GM12865 (cell line): Measurements from ENCODE around the gene ASNSD1.

Source experiments
- DNase-seq: peaks from one replicate; pipeline ENCODE4 v3.0.0; 2010; ENCODE audit warnings: low read depth
- H3K4me3 ChIP-seq: 2 replicates; pipeline ENCODE4 v1.5.1; 2011; ENCODE audit warnings: mild to moderate bottlenecking, low read depth, low read length, control low read depth
- CTCF ChIP-seq: IDR thresholded peaks from 2 replicates; pipeline ENCODE4 v1.5.1; 2011; ENCODE audit warnings: low read length, control low read depth, low read depth, inconsistent platforms; ENCODE audit not compliant: insufficient read depth; ENCODE audit errors: missing control alignments

Gene ASNSD1

GRCh38 chr2:189673661-189674373 is 12.6 kb downstream of the ASNSD1 start:
- peak overlapping the region; percentile 38 for H3K4me3 ChIP-seq
- no peak for TF ChIP-seq CTCF
- DNase-seq = no peak

- peak; percentile 85 for TF ChIP-seq CTCF
- peak; percentile 95 for DNase-seq
- peak within 1 kb of the TSS; percentile 83 for H3K4me3 ChIP-seq
These were observed 13.3 kb downstream of the ASNSD1 start, which contains the start of gene ANKAR for GRCh38 chr2:189674374-189675112. TSS of gene ANKAR (plus strand) at chr2:189674670. CDS start at chr2:189676491, 1,821 bp downstream.

- H3K4me3 ChIP-seq = no peak overlapping the region
- no peak for TF ChIP-seq CTCF
- DNase-seq = no peak
These were observed 15.2 kb downstream of the ASNSD1 start for GRCh38 chr2:189676471-189676870.

- H3K4me3 ChIP-seq = no peak overlapping the region
- no peak for DNase-seq
- no peak for TF ChIP-seq CTCF
These were observed 18.0 kb downstream of the ASNSD1 start for GRCh38 chr2:189679226-189679625.

GRCh38 chr2:189681203-189681602 is 19.9 kb downstream of the ASNSD1 start:
- no peak for TF ChIP-seq CTCF
- no peak for DNase-seq
- H3K4me3 ChIP-seq = no peak overlapping the region

- DNase-seq = no peak
- no peak for TF ChIP-seq CTCF
- no peak overlapping the region for H3K4me3 ChIP-seq
These were observed 20.6 kb downstream of the ASNSD1 start for GRCh38 chr2:189681903-189682302.
